HG02884 (cell line): ENCODE data around the gene CMSS1.
A peak's percentile ranks its signal among the peaks of the same experiment; 100 is the strongest.

Experiments
- ATAC-seq: cut with Tn5 transposase; IDR thresholded peaks from one replicate; pipeline ENCODE4 v1.9.1; 2021; ENCODE audit warnings: mild to moderate bottlenecking, moderate library complexity; ENCODE audit not compliant: unreplicated experiment

CMSS1 gene

DNA sequence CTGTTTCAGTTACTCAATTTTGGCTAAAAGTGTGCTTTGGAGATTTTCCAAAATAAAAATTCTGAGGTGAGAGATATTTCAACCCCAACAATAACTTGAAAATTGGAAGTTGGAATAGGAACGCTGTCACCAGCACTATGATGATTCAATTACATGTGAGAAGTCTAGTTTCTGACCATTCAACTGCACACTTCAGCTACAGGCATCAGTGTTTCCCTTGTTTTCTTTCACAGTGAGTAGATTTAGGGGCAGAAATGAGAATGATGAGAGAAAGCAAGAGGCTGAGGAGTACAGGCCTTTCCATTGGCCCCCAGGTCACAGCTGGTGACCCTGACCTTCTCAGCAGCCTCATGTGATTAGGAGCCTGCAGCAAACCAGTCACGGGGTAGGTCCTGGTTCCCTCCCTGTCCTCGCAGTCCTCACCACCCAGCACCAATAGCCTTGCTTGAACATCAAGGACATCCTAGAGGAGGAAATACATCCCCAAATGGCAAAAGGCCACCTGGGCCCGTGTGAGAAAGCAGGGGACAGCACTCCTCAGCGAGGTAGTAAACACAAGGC lies 306.6 kb downstream of the CMSS1 start:
- ATAC-seq: no peak

DNA sequence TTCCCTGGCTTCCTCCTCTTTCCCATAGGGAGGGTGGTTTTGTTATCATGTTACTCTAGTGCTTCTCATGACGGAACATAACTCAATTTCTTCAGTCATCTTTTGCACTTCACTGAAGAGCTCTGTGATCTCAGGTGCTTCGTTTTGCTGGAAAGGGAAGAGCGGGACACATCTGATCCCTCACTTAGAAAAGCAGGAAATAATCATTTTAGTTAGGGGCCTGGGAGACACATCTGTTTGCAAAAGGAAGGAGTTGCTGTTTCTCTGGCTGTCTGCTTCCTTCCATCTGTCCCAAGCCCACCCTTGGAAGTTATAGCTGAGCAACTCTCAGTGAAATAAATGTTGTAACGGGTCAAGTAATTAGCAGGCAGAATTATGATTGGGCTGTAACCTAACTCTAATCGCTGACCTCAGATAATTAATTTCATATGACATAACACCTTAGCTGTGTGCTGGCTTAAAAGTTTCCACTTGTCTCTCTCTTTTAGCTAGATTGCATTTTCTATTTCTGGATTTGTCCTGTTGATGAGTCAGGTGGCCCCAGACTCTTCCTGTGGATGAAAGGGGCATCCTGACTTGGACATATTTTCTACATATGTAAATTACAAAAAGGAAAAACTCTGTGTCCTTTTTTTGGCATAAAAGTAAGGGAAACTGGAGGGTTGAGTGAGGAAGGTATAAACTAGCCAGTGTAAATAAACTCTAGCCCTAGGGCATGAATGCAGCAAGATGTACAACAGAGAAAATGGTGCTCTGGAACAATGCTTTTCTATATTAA lies 307.7 kb downstream of the CMSS1 start:
- no peak for ATAC-seq

DNA sequence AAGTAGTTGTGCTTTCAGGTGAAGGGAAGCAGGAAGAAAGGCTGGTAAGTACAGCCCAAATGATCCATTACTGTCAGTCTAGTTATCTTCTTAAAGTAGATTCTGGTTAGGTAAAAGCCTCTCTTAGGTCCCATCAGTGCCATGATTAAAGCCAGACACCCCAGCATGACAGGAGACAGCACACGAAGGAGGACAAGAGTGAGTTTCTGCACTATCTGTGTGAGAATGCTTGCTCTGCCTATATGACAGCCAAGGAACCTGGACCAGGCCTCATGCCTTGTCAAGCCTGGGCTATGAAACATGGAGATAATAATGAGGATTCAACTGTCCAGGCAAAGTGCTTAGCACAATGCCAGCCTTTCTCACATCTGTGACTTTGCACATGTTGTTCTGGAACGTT lies 310.1 kb downstream of the CMSS1 start:
- ATAC-seq: no peak

DNA sequence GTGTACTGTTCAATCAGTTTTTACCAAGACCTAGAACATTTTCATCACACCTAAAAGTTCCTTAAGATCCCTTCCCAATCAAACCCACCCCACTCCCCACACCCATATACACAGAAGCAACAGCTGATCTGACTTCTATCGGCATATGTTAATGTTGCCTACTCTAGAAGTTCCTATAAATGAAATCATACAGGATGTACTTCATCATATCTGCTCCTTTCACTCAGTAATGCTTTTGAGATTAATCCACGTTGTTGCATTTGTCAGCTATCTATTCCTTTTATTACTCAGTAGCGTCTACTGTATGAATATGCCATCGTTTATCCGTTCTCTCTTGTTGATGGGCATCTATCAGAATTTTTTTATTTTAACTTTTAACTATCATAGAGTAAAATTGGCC lies 310.9 kb downstream of the CMSS1 start:
- no peak for ATAC-seq

DNA sequence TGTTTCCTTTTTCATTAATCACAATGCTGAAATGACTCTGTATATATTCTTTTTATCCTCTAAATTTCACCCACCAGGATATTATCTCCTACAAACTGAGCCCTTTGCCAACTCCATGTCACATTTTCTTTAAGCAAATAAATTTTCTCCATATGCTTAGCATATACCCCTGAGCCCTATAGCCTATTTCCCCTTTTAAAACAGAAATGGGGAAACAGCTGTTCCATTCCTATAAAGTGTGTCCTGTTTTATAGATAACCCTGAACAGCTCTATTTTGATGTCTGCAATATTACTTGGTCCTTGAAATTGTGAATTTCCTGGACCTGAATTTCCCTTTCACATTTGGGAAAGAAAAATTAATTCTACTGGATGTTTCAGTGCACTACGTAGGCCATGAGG lies 312.3 kb downstream of the CMSS1 start:
- ATAC-seq: no peak

DNA sequence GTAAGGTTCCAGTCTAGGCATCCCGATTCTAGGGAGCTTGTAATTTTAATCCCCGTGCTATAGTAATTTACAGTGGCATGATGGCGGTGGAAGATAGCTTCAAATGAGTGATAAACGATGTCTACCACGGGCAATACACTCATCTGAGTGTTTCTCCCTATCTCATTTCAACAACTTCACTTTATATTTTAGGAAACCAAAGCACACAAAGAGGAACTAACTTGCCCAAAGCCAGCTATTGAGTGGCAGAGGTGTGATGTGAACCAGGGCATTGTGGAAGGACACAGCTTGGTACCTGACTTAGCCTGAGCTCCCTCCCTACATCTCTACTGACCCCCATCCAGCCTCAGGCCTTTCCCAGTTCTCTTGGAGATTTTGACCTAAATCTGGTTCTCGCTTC lies 313.6 kb downstream of the CMSS1 start:
- no peak for ATAC-seq

DNA sequence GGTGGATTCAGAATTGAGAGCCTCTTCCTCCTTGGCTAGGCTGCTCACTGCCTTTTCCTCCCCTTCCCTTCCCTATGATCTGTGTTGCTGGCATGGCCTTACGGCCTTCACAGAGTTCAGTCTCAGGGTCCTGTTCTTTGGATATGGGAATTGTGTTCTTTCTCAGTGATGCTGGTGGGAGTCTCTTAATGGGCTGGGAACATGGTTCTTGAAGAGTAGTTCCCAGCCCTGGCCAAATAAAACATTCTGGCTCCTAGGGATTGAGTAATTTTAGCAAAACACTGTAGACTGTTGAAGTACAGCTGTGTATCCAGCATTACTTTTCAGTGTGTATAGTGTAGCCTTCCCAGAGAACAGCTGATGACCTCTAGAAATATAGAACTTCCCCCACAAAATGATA lies 319.3 kb downstream of the CMSS1 start:
- ATAC-seq: no peak

DNA sequence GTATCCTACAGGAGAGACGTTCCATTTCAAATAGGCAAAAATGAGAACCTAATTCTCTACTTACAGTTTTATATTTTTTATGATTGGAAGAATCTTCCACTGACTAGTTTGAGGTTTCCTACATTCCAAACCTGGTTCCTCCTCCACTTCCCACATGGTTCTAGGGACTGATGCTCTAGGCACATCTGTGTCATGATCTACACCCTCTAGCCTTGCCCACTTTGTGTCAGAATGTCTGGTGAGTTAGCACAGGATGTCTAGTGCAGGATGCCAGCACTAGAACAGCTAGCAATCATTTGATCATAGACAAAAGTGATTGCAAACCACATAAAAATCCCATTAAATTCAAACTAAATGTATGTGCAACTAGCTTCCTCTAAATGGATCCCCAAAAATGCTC lies 323.3 kb downstream of the CMSS1 start:
- ATAC-seq: no peak

DNA sequence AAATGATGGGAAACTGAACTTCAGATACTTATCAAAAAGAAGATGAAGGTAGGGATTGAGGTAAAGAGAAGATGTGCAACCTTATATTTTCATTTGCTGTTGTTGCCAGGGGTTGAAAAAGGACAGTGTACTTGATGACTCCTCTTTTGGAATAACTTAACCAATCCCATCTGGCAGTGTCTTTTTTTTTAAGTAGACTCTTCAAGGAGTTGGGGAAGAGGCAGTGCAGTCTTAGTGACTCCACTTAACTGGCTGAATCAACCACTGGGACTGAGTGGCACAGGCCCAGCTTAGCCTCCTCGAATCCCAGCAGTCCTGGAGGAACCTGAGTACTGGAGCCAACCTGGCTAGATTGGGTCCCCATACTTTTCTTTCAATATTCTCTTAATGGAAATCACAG lies 323.9 kb downstream of the CMSS1 start:
- no peak for ATAC-seq

DNA sequence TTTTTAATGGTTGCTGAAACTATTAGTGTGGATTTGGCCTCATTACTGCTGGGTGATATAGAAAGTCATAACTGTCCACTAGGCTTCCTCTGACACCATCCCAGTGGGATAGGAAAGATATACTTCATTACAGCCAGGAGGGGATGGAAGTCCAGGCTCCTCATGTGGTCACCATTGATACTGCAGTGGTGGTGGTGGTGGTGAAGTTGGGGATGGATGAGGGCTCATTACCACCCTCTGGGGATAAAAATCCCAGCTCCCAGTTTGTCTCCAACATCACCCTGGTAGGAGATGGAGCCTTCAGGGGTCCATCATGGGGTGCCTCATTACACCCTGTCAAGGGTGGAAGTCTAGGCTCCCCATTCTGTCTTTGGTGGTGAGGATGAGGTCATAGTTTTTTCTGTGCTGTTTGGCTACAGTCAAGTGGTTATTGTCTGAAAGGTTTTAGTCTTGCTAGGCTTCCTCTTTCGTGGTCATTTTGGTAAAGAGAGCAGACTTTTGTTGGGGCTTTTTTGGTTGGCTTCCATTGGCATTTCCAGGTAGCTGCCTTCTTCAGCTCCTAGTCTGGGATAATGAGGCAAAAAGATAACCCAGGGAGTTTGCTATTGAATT lies 326.7 kb downstream of the CMSS1 start:
- peak; percentile 87 for ATAC-seq

DNA sequence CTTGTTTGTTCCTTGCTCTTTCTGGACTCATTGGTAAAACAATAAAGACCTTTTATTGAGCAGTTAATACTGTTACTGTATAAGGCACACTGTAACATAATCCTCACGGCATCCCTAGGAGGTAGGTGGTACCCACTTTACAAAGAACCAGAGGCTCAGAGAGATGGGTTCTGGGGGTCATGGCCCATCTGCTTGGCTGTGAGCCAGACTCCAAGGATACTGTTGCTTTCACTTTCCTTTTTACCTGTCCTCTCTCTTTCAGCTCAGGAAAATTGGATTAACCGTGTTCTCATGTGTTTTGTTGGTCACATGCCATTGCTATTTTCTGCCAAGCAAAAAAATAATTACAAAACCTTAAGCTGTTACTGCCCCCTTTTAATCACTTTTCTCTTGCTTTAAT lies 331.5 kb downstream of the CMSS1 start:
- no peak for ATAC-seq

DNA sequence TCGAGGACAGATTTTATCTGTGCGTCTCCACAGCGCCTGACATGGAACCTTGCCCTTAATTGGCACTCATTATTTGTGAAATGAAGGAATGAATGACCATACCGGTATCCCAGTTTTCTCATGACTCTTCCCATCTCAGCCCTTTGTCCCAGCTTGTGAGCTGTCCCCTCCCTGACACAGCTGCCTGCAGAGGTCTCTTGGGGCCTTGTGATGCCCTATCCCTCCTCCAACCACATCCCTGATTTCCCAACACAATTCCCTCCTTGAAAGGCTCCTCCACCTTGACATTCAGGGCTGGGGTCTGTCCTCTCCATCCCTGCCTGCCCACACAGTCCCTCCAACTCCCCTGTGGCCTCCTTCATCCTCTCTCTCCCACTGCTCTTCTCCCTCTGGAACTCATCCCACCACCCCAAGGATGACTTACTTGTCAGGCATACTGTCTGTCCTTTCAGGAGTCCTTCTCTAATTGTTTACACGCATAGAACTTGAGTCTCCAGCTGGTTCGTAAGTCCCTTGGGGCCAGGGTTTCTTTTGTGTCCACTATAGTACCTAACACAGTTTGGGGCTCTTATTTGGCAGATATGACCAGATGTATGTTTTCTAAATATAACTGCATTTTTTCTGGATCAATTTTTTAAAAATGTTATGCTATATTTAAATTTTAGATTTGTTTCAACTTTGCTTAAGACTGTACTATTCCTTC lies 332.2 kb downstream of the CMSS1 start:
- ATAC-seq: no peak

DNA sequence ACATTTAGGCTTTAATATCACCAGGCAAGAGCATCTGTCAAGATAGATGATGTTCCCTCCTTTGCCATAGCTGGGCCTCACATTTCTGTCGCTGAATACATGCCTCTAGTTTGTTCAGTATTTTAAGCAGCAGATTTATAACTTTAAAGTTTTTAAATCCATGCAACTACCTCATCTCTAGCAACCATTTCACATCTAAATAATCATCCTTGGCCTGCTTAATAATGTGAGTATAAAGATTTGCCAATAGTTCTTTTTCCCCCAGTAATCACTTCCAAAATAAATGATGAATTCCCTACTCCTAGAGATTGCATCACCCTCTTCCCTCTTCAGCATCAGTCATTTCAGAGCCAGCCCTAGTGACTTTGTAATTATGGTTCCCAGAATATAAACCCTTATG lies 332.8 kb downstream of the CMSS1 start:
- no peak for ATAC-seq

DNA sequence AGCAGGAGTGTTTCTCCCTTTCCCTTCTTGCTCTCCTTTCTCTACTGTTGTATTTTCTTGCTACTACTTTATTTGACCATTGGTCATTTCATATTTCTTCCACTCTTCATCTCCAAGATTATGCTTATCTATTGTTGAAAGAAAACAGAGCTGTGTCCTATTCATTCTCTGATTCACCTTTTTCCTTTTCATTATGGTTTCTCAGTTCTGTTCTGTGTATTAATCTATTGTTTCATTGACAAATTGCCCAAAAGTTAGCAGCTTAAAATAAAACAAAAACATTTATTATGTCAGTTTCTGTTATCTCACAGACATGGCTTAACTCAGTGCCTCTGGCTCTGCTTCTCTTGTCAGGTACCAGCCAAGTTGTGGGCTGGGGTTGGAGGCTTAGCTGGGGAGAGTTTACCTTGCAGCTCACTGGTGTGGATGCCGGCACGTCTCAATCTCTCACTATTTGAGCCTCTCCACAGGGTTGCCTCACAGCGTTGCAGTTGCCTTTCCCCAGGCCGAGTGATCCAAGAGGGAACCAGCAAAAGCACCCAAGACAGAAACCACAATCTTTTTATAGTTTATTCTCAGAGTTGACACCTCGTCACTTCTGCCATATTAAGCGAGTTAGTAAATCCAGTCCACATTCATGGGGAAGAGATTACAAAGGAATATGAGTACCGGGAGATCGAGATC lies 333.5 kb downstream of the CMSS1 start:
- no peak for ATAC-seq

DNA sequence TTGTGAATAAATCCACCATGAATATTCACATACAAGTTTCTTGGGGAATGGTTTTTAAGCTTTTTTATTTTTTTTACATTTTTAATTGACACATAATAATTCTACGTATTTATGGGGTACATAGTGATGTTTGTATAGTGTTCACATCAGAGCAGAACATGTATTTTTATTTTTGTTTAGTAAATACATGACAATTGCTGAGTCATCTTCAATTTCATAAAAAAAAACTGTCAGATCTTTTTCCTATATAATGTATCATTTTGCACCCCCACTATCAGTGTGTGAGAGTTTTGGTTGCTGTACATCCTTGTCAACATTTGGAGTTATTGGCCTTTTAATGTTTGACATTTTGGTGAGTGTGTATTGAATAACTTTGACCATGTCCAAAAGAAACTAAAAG lies 336.5 kb downstream of the CMSS1 start:
- no peak for ATAC-seq

DNA sequence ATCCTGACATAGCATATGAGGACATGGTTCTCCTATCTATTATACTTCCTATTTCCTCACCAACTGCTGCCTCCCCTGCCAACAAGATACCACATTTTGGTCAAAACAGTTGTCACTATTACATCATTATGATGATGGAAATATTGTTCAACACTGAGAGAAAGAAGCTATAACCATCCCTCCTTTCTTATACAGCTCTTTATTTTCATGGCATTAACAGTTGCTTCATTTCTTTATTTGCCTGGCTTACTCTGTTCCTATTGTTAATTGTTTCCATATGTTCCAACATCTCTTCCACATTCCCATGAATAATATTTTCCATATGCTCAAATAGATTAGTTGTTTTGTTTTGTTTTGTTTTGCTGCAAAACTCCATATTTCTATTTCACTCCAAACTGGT lies 337.5 kb downstream of the CMSS1 start:
- no peak for ATAC-seq

DNA sequence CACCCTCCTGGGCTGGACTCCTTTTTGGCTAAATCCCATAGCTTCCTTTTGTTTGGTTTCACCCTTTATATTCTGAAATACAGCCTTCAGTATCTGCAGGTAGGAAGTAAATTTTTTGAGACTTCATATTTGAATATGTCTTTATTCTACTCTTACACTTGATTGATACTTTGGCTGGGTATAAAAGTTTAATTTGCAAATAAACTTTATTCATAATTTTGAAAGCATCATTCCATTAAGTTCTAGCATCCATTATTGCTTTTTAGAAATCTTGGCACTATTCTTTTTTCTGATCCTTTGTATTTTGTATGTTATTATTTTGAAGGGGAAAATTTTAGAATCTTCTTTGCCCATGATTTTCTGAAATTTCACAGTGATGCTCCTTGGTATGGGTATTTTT lies 337.9 kb downstream of the CMSS1 start:
- ATAC-seq: no peak

DNA sequence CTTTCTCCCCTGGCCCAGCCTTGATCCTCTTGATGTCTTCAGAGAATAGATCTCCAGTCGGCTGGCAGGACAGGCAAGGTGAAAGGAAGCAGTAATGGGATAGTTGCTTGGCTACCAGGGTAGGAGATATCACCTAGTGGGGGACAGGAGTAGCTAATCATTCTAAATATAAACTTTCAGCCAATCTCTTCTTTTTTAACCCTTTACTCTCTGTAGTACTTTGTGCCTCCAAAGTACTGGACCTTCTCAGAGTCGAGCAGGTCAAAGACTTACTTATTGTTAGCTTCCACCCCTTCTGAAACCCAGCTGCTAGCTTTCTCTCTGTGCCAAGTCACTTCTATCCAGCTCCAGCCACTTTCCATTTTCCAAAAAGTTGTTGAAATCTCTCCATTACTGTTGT lies 340.0 kb downstream of the CMSS1 start:
- no peak for ATAC-seq

DNA sequence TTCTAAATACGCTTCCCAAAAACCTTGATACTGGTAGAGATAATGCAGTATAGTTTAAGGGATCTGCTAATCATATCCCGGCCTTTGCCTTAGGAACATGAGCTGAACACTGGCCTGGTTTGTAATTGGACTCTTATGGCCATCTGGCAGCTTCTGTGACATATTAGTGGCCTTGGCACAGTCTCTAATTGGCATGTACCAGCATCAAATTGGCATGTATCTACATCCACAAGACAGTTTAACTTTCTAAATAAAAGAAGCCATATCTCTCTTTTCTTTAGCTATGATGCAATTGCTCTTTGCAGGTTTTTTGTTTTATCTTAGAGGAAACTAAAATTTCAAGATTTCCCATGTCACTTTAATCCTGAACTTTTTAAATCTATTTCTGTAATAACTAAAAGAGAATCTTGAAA lies 341.3 kb downstream of the CMSS1 start:
- no peak for ATAC-seq

DNA sequence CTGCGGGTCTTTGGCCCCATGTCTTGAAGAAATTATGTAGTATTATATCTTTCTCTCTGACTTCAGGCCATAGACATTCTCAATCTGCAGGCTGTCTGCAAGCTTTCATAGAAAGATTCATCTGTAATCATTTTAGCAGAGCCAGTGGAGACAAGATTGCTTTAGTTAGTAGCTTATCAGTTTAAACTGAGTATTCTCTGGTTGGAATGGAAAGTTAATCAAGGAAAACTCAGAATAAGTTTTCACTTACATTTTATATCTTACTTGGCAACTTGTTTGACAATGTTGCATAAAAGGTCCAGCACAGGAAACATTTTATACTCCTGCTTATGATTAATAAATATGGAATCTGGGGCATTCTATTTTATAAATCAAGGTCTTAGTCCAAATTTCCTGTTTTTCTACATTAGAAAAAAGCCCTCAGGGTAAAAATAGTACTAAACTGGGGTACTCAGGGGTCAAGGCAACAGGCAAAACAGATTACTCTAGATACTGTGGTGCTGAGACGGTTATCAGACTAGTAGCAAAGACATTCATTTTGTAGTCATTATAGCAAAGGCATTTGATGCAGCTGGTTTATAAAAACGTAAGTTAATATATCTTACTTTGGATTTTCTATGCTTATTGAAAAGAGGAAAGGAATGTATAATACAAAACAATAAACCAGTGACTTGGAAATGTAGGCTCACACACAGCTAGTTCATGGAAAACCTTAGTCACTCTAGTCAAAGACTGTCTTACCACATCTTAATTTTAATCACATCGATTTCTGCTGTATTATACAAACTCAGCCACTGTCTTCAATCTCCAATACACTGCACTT lies 341.9 kb downstream of the CMSS1 start:
- ATAC-seq: no peak
